Measurements from ENCODE around the gene TMEM37. TPM values are rescaled to one million over a fixed set of nuclear protein-coding genes. Genes with fewer than 3 reads are reported as not detected.

The TMEM37 gene
- total and polyA plus RNA-seq, 9 of the 15 experiments (the other 6 are each of a cell fraction or from before 2014, with no cell fraction given), result 0.03 to 0.64 (median 0.31) TPM; not detected in 1

DNA sequence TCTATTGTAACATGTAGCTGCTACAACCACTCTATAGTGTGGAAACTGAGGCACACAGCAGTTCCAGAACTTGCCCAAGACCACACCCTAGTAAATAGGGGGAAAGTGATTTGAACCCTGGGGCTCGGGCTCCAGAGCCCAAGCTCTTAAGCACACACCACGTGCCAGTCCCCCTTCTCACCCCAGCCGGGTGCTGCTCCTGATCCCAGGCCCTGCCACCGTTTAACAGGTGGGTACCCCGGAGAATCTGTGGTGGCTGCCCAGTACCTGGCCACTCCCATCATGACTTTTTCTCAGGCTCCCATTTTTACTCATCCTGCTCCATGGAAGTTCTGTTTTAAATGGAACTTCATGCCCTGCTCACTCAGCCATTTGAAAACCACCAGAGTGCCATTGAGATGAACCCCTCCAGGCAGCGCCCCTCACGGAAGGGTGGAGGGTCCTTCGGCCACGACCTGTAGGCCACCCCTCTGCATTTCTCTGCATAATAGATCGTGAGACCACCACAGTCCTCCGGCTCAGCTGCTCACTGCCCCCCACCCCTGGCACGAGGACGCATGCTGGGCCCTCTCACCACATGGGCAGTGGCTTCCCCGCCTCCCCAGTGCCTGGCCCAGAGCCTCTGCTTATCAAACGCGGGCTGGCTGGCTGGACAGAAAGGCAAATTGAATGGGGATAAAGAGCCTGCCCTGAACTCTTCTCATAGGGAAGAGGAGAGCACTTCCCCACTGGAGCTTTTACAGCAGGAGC, 42.1 kb downstream of the TMEM37 start (continued):
- TF ChIP-seq, protein P1, sequence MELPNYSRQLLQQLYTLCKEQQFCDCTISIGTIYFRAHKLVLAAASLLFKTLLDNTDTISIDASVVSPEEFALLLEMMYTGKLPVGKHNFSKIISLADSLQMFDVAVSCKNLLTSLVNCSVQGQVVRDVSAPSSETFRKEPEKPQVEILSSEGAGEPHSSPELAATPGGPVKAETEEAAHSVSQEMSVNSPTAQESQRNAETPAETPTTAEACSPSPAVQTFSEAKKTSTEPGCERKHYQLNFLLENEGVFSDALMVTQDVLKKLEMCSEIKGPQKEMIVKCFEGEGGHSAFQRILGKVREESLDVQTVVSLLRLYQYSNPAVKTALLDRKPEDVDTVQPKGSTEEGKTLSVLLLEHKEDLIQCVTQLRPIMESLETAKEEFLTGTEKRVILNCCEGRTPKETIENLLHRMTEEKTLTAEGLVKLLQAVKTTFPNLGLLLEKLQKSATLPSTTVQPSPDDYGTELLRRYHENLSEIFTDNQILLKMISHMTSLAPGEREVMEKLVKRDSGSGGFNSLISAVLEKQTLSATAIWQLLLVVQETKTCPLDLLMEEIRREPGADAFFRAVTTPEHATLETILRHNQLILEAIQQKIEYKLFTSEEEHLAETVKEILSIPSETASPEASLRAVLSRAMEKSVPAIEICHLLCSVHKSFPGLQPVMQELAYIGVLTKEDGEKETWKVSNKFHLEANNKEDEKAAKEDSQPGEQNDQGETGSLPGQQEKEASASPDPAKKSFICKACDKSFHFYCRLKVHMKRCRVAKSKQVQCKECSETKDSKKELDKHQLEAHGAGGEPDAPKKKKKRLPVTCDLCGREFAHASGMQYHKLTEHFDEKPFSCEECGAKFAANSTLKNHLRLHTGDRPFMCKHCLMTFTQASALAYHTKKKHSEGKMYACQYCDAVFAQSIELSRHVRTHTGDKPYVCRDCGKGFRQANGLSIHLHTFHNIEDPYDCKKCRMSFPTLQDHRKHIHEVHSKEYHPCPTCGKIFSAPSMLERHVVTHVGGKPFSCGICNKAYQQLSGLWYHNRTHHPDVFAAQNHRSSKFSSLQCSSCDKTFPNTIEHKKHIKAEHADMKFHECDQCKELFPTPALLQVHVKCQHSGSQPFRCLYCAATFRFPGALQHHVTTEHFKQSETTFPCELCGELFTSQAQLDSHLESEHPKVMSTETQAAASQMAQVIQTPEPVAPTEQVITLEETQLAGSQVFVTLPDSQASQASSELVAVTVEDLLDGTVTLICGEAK (IDR thresholded peaks at IDR 0.05), result no peak
- TF ChIP-seq, protein P1 (CRISPR knock-in tag; IDR thresholded peaks at IDR 0.05), result no peak
- TF ChIP-seq, protein P2, sequence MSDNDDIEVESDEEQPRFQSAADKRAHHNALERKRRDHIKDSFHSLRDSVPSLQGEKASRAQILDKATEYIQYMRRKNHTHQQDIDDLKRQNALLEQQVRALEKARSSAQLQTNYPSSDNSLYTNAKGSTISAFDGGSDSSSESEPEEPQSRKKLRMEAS (CRISPR knock-in tag; IDR thresholded peaks at IDR 0.05), result no peak
- TF ChIP-seq FOXK2 (conservative IDR thresholded peaks at IDR 0.05 in 1 of 2, IDR thresholded peaks at IDR 0.05 in 1 of 2; ENCODE audit: low read depth in 2 of 2) (no peak), IFI16 (CRISPR knock-in tag; IDR thresholded peaks at IDR 0.05) (no peak), SUPT5H (IDR thresholded peaks at IDR 0.05) (no peak), CC2D1A (IDR thresholded peaks at IDR 0.05) (no peak), BDP1 (IDR thresholded peaks at IDR 0.05; ENCODE audit: insufficient read depth, insufficient read length) (no peak)
- TF ChIP-seq, protein P3, sequence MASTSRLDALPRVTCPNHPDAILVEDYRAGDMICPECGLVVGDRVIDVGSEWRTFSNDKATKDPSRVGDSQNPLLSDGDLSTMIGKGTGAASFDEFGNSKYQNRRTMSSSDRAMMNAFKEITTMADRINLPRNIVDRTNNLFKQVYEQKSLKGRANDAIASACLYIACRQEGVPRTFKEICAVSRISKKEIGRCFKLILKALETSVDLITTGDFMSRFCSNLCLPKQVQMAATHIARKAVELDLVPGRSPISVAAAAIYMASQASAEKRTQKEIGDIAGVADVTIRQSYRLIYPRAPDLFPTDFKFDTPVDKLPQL (IDR thresholded peaks at IDR 0.05; ENCODE audit: extremely low read depth, insufficient read length), result no peak

All from K562 (cell line).